Measurements from ENCODE around the gene ATG4A.

The ATG4A gene

GRCh38 chrX:108123591-108124366, 32.2 kb downstream of the ATG4A start:
- DNase-seq, result no peak

- DNase-seq, result no peak
Observed at GRCh38 chrX:108126661-108127060, 35.1 kb downstream of the ATG4A start.

- DNase-seq, result no peak
Observed at GRCh38 chrX:108127152-108127551, 35.6 kb downstream of the ATG4A start.

DNA sequence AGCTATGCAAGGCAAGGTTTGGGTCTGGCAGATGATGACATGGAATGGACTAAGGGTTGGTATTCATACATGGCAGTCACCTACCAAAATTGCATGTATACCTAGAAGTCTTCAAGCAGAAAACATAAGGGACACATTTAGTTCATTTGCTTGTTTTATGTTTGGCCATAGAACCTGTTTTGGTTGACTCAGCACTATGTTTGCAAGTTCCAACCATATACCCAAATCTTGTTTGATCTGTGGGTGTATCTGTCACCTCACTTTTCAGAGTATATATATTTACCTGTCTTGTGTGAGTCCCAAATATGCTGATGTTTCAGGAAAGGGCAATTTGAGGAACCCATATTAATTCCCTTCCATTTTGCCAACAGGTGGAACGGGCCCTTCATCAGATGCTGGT, 39.3 kb downstream of the ATG4A start:
- DNase-seq, result no peak

DNA sequence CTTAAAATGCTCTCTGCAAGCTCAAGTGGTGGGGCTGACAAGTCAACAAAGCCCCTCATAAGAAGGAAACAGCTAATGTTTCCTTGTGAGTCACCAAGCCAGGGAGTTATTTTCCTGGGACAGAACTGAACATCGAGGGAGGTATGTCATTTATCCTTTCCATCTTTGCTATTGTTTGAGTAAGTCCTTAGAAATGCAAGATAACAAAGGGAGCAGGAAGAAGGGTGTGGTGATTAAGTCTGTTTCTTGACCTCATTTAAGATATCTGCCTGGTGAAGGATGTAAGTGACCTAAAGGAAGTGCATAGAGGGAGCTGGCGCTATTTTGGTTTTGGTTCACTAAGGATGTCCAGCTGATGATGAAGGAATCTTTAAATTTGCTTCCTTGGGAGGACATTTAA, 39.9 kb downstream of the ATG4A start:
- DNase-seq, result no peak

- no peak for DNase-seq
Observed at GRCh38 chrX:108132034-108132433, 40.5 kb downstream of the ATG4A start.

GRCh38 chrX:108132876-108133275, 41.3 kb downstream of the ATG4A start:
- DNase-seq, result no peak

GRCh38 chrX:108134724-108135123, 43.1 kb downstream of the ATG4A start:
- no peak for DNase-seq

- DNase-seq, result no peak
Observed at GRCh38 chrX:108138814-108139702, 47.5 kb downstream of the ATG4A start.

DNA sequence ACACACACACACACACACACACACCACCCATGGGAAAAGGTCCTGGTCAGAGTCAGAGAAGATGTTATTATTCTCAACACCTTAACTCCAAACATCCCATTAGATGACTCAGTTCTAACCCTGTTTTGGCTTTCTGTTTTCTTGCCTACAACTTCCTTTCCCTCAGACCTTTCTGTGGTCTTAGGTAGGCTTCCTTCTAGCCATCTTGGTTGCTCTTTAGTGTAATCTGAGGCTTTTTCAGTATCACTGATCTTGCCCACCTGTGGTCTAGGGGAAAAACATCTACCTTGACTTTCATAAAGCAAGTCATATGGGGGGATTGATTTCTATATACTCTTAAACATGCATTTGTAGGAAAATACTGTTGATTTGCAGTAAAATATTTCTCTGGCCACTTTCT, 56.9 kb downstream of the ATG4A start:
- DNase-seq, result no peak

- no peak for DNase-seq
Observed at GRCh38 chrX:108156082-108156481, 64.5 kb downstream of the ATG4A start.

DNA sequence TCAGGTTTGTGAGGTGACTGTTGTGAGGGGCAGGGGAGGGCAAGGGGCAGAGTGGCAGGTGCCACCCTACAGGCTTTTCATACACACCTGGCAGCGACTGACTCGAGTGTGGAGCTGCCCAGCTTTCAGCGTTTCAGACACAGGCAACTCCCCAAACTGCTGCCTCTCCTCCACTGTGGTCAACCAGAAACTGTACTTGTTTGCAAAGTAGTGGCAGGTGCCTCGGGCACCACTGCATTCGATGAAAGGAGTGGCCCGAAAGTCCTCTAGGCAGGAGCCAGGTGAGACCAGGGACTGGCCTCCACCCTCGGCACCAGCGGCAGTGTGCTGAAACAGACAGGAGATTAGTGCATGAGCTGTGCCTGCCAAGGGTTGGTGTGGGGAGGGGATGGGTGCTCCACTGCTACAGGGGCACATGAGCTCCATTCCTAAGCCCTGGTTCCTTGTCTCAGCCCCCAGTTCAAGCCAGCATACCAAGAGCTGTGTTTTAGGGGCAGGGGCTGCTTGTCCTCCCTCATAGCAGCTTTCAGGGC, 65.4 kb downstream of the ATG4A start:
- no peak for DNase-seq

GRCh38 chrX:108157628-108158027, 66.0 kb downstream of the ATG4A start:
- DNase-seq, result no peak

GRCh38 chrX:108159028-108159670, 67.6 kb downstream of the ATG4A start:
- DNase-seq, result no peak

- no peak for DNase-seq
Observed at GRCh38 chrX:108160309-108160708, 68.7 kb downstream of the ATG4A start.

GRCh38 chrX:108162265-108162664, 70.7 kb downstream of the ATG4A start:
- DNase-seq, result no peak

DNA sequence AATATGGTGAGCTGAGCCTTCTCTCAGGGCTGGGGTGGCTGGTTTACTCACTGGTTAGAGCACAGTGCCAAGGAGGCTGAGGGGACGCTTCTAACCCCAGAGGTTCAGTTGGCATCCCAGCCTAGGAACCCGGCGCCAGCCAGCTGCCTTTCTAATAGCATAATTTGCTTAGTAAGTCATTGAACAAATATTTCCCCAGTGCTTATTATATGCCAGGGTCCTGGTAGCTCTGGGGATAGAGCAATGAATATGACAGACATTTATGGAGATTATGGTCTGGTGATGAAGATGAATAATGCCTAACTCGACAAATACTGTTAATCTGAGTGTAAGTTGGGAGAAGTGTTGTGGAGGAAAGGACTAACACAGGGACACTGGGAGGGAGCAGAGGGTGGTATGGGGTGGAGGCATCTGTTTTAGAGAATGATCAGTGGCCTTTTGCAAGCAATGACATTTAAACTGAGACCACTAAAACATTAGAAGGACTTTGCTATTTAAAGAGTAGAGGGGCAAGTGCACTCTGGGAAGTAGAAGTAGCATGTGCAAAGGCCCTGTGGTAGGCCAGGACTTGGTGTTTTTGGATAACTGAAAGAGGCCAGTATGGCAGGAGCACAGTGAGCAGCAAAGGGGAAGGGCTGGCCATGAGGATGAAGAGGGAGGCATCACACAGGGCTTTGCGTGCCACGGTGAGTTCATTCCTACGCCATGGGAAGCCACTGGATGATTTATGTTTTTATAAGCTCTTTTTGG, 71.9 kb downstream of the ATG4A start:
- DNase-seq, result no peak

GRCh38 chrX:108165383-108166111, 74.0 kb downstream of the ATG4A start:
- no peak for DNase-seq

DNA sequence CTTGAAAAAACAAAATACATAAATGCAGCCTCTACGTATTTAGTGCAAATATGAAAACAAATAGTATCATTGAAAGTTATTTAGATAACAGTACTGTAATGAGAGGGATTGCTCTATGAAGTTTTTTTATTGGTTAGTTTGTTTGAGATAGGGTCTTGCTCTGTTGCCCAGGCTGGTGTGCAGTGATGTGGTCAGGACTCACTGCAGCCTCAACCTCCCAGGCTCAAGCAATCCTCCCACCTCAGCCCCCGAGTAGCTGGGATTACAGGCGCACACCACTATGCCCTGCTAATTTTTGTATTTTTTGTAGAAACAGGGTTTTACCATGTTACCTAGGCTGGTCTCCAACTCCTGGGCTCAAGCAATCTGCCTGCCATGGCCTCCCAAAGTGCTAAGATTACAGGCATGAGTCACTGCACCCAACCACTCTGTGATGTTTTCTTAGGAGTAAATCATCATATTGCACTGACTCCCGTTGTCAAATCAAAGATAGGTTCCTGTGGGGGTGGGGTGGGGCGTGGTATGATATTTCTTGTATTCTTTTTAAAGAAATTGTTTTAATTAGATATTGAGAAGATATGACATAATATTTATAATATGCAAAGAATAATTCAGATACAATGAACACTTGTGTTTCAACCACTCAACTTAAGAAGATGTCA, 75.8 kb downstream of the ATG4A start:
- no peak for DNase-seq

GRCh38 chrX:108168961-108169740, 77.6 kb downstream of the ATG4A start:
- no peak for DNase-seq

DNA sequence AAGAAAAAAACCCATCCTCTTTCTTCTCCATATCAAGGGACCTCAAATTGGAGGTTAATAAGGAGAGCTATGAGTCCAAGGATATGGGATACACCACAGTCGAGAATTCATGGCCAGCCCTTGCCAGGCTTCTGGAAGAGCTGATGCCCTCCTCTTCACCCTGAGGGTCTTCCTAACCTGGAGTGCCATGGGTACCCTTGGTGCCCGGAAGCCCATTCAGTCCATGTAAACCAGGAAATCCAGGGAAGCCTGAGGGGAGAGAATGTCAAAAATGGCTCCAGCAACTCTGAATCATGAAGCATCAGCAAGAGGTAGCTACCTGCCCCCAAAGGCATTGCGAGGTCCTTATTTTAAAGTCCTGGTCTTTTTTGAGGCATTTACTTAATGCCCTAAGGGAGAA, 78.2 kb downstream of the ATG4A start:
- no peak for DNase-seq

Measured in GDM1 (cell line).